ENCODE results near the gene UCN2. TPM values are rescaled to one million over a fixed set of nuclear protein-coding genes. Genes with fewer than 3 reads are reported as not detected.
A peak's percentile ranks its signal among the peaks of the same experiment; 100 is the strongest.

UCN2 gene
- total and polyA plus RNA-seq, 9 of the 15 experiments (the other 6 are each of a cell fraction or from before 2014, with no cell fraction given) = 0.08 to 0.11 TPM; not detected in 7

GRCh38 chr3:48596676-48597407 lies 33.3 kb upstream of the UCN2 start (continued):
- TF ChIP-seq ID3 (CRISPR knock-in tag; IDR thresholded peaks at IDR 0.05) (no peak), ID3 (tag; IDR thresholded peaks at IDR 0.05) (no peak), TSHZ1 (CRISPR knock-in tag; IDR thresholded peaks at IDR 0.05) (no peak), SP2 (IDR thresholded peaks at IDR 0.05; ENCODE audit: extremely low read depth, low read depth, low read length, poor library complexity, severe bottlenecking) (no peak), SREBF1 (IDR thresholded peaks at IDR 0.05; ENCODE audit: borderline replicate concordance, low read depth, low read length) (no peak), RBFOX2 (IDR thresholded peaks at IDR 0.05; ENCODE audit: low read depth, low read length) (peak; percentile 29; the same call in 1 of the 2 replicates), TRIM24 (IDR thresholded peaks at IDR 0.05) (no peak), NR0B1 (IDR thresholded peaks at IDR 0.05; ENCODE audit: partially characterized antibody) (no peak), GABPA (tag; conservative IDR thresholded peaks at IDR 0.05; ENCODE audit: low read depth) (no peak), ZNF124 (CRISPR knock-in tag; IDR thresholded peaks at IDR 0.05) (no peak), NRF1 (conservative IDR thresholded peaks at IDR 0.05 in 1 of 2, IDR thresholded peaks at IDR 0.05 in 1 of 2) (no peak), RFX1 (IDR thresholded peaks at IDR 0.05) (no peak)

All from K562 (cell line).